GM18499 (cell line): ENCODE results near the gene GALNT17.
"Not testable (repeated sequence)": the region's sequence is repeated elsewhere in the genome, so short reads cannot be mapped to it uniquely, and the experiment has no call there.

Source experiments
- ATAC-seq: cut with Tn5 transposase; IDR thresholded peaks from one replicate; pipeline ENCODE4 v1.9.1; 2021; ENCODE audit warnings: moderate number of reproducible peaks; ENCODE audit not compliant: insufficient read depth, unreplicated experiment

GALNT17 gene

GRCh38 chr7:71157757-71158156 is 25.8 kb downstream of the GALNT17 start:
- ATAC-seq = no peak

- no peak for ATAC-seq
Measured at GRCh38 chr7:71165708-71166107, 33.8 kb downstream of the GALNT17 start.

GRCh38 chr7:71171476-71171875 is 39.5 kb downstream of the GALNT17 start:
- ATAC-seq = no peak

GRCh38 chr7:71173955-71174354 is 42.0 kb downstream of the GALNT17 start:
- no peak for ATAC-seq

GRCh38 chr7:71182438-71182935 is 50.5 kb downstream of the GALNT17 start:
- no peak for ATAC-seq

GRCh38 chr7:71184136-71184535 is 52.2 kb downstream of the GALNT17 start:
- no peak for ATAC-seq

GRCh38 chr7:71184609-71185008 is 52.7 kb downstream of the GALNT17 start:
- ATAC-seq = no peak

GRCh38 chr7:71186535-71187057 is 54.7 kb downstream of the GALNT17 start:
- ATAC-seq = no peak

- ATAC-seq = no peak
Measured at GRCh38 chr7:71191771-71192170, 59.8 kb downstream of the GALNT17 start.

- ATAC-seq = no peak
Measured at GRCh38 chr7:71193099-71193810, 61.3 kb downstream of the GALNT17 start.

GRCh38 chr7:71198391-71198790 is 66.4 kb downstream of the GALNT17 start:
- no peak for ATAC-seq

- ATAC-seq = no peak
Measured at GRCh38 chr7:71198887-71199286, 66.9 kb downstream of the GALNT17 start.

- no peak for ATAC-seq
Measured at GRCh38 chr7:71206184-71206583, 74.2 kb downstream of the GALNT17 start.

GRCh38 chr7:71208881-71209280 is 76.9 kb downstream of the GALNT17 start:
- ATAC-seq = no peak

- not testable (repeated sequence) for ATAC-seq
Measured at GRCh38 chr7:71209484-71209883, 77.5 kb downstream of the GALNT17 start.

- no peak for ATAC-seq
Measured at GRCh38 chr7:71210220-71210619, 78.3 kb downstream of the GALNT17 start.

GRCh38 chr7:71212433-71212832 is 80.5 kb downstream of the GALNT17 start:
- ATAC-seq = not testable (repeated sequence)

- no peak for ATAC-seq
Measured at GRCh38 chr7:71216211-71216610, 84.3 kb downstream of the GALNT17 start.

GRCh38 chr7:71220210-71220695 is 88.3 kb downstream of the GALNT17 start:
- no peak for ATAC-seq

GRCh38 chr7:71221049-71221448 is 89.1 kb downstream of the GALNT17 start:
- ATAC-seq = no peak

- ATAC-seq = no peak
Measured at GRCh38 chr7:71221549-71221948, 89.6 kb downstream of the GALNT17 start.

- no peak for ATAC-seq
Measured at GRCh38 chr7:71227126-71227525, 95.2 kb downstream of the GALNT17 start.
